DOHH2 (cell line): ENCODE measurements around the gene CTNNA2.

ENCODE experiments used
- H3F3A ChIP-seq: fragments of 200-600 bp; sonication (generic), shearing (Covaris generic); 2 replicates; pipeline ENCODE4 v1.6.0; 2016; ENCODE audit warnings: antibody characterized with exemption, mild to moderate bottlenecking; ENCODE audit not compliant: control insufficient read depth, insufficient read depth
- H3K27ac ChIP-seq: fragments of 200-600 bp; sonication (generic); 2 replicates; pipeline ENCODE4 v1.5.1; 2014; ENCODE audit warnings: low read depth, mild to moderate bottlenecking, low read length, moderate library complexity
- H3K27me3 ChIP-seq: fragments of 200-600 bp; sonication (generic); 2 replicates; pipeline ENCODE4 v1.6.1; 2014; ENCODE audit warnings: mild to moderate bottlenecking, low read length, mixed read lengths; ENCODE audit not compliant: control insufficient read depth
- H3K36me3 ChIP-seq: fragments of 200-600 bp; sonication (generic); 2 replicates; pipeline ENCODE4 v1.6.1; 2014; ENCODE audit warnings: mild to moderate bottlenecking, low read length, moderate library complexity, mixed read lengths; ENCODE audit not compliant: control insufficient read depth
- H3K4me1 ChIP-seq: fragments of 200-600 bp; sonication (generic); 2 replicates; pipeline ENCODE4 v1.6.1; 2014; ENCODE audit warnings: mild to moderate bottlenecking, low read length, mixed read lengths; ENCODE audit not compliant: control insufficient read depth
- H3K4me2 ChIP-seq: fragments of 200-600 bp; sonication (generic); 2 replicates; pipeline ENCODE4 v1.6.0; 2014; ENCODE audit warnings: mild to moderate bottlenecking, low read length, moderate library complexity
- H3K4me3 ChIP-seq: fragments of 200-600 bp; sonication (generic); 2 replicates; pipeline ENCODE4 v1.5.1; 2014; ENCODE audit warnings: mild to moderate bottlenecking, low read length, mixed read lengths
- H3K79me2 ChIP-seq: fragments of 200-600 bp; sonication (generic); 2 replicates; pipeline ENCODE4 v1.6.1; 2014; ENCODE audit warnings: mild to moderate bottlenecking, low read length, mixed read lengths; ENCODE audit not compliant: control insufficient read depth
- H3K9me2 ChIP-seq: fragments of 200-600 bp; sonication (generic); replicated peaks from 2 replicates; pipeline ENCODE4 v1.6.1; 2014; ENCODE audit warnings: mild to moderate bottlenecking, low read length, mixed read lengths; ENCODE audit not compliant: control insufficient read depth
- H3K9me3 ChIP-seq: fragments of 200-600 bp; sonication (generic); 2 replicates; pipeline ENCODE4 v1.6.1; 2014; ENCODE audit warnings: antibody characterized with exemption, low read length, mixed read lengths; ENCODE audit not compliant: control insufficient read depth, insufficient read depth
- H4K20me1 ChIP-seq: fragments of 200-600 bp; sonication (generic); 2 replicates; pipeline ENCODE4 v1.6.0; 2014; ENCODE audit warnings: low read depth, mild to moderate bottlenecking, antibody characterized with exemption, low read length, moderate library complexity; ENCODE audit not compliant: control insufficient read depth, insufficient read depth
- CTCF ChIP-seq: fragments of 200-600 bp; sonication (generic); IDR thresholded peaks from one replicate; pipeline ENCODE4 v1.5.1; 2014; ENCODE audit warnings: antibody characterized with exemption, mild to moderate bottlenecking, low read depth, low read length; ENCODE audit not compliant: poor library complexity, severe bottlenecking
- EZH2phosphoT487 ChIP-seq: fragments of 200-600 bp; sonication (generic); IDR thresholded peaks from 2 replicates; pipeline ENCODE4 v1.6.1; 2017; ENCODE audit warnings: borderline replicate concordance, mild to moderate bottlenecking, antibody characterized with exemption, low read length, moderate library complexity, mixed read lengths

The CTNNA2 gene

GRCh38 chr2:80242355-80242910 lies 729.6 kb downstream of the CTNNA2 start:
- Histone ChIP-seq H3K27me3 (no peaks in the 10 kb centered on the region), H3K4me2 (no peak overlapping the region), H3F3A (no peaks in the 10 kb centered on the region), H3K79me2 (no peaks in the 10 kb centered on the region), H3K27ac (no peak overlapping the region), H3K9me3 (no peaks in the 10 kb centered on the region), H3K9me2 (no peaks in the 10 kb centered on the region), H3K4me1 (no peaks in the 10 kb centered on the region), H3K4me3 (no peak overlapping the region), H4K20me1 (no peaks in the 10 kb centered on the region), H3K36me3 (no peaks in the 10 kb centered on the region)
- no peak for TF ChIP-seq EZH2phosphoT487
- TF ChIP-seq CTCF = no peak

GRCh38 chr2:80244905-80245584 lies 732.2 kb downstream of the CTNNA2 start:
- H3K27ac ChIP-seq = no peak overlapping the region
- H3K4me3 ChIP-seq = no peak overlapping the region
- H3K9me2 ChIP-seq = no peaks in the 10 kb centered on the region
- H3K9me3 ChIP-seq = no peaks in the 10 kb centered on the region
- no peaks in the 10 kb centered on the region for H4K20me1 ChIP-seq
- H3K79me2 ChIP-seq = no peaks in the 10 kb centered on the region
- H3F3A ChIP-seq = no peaks in the 10 kb centered on the region
- no peaks in the 10 kb centered on the region for H3K27me3 ChIP-seq
- no peaks in the 10 kb centered on the region for H3K4me1 ChIP-seq
- H3K4me2 ChIP-seq = no peak overlapping the region
- TF ChIP-seq CTCF = no peak
- TF ChIP-seq EZH2phosphoT487 = no peak
- no peaks in the 10 kb centered on the region for H3K36me3 ChIP-seq

- Histone ChIP-seq H3K4me1 (no peaks in the 10 kb centered on the region), H3K27me3 (no peaks in the 10 kb centered on the region), H3K79me2 (no peaks in the 10 kb centered on the region), H3K4me2 (no peak overlapping the region), H3K36me3 (no peaks in the 10 kb centered on the region), H3K9me3 (no peaks in the 10 kb centered on the region), H4K20me1 (no peaks in the 10 kb centered on the region), H3K27ac (no peak overlapping the region), H3K4me3 (no peak overlapping the region), H3F3A (no peaks in the 10 kb centered on the region), H3K9me2 (no peaks in the 10 kb centered on the region)
- TF ChIP-seq EZH2phosphoT487 (no peak), CTCF (no peak)
Measured at GRCh38 chr2:80246534-80246933, 733.7 kb downstream of the CTNNA2 start.
